IPS DF 6.9 (cell line): ENCODE data around the gene CCDC93.

Source experiments
- DNase-seq: peaks from one replicate; pipeline ENCODE4 v3.0.0-alpha.2; 2013; ENCODE audit warnings: low read depth, low spot score
- H3K27ac ChIP-seq: one replicate; pipeline ENCODE4 v1.5.1; 2013; ENCODE audit warnings: low read length, control low read depth
- H3K27me3 ChIP-seq: 2 replicates; pipeline ENCODE4 v1.6.1; 2013; ENCODE audit warnings: mild to moderate bottlenecking, low read length; ENCODE audit not compliant: control insufficient read depth, insufficient read depth
- H3K36me3 ChIP-seq: 2 replicates; pipeline ENCODE4 v1.6.1; 2013; ENCODE audit warnings: low read length; ENCODE audit not compliant: control insufficient read depth, insufficient read depth
- H3K4me1 ChIP-seq: 2 replicates; pipeline ENCODE4 v1.6.1; 2013; ENCODE audit warnings: low read length; ENCODE audit not compliant: control insufficient read depth, insufficient read depth
- H3K4me3 ChIP-seq: 2 replicates; pipeline ENCODE4 v1.5.1; 2013; ENCODE audit warnings: mild to moderate bottlenecking, low read length
- H3K9me3 ChIP-seq: 2 replicates; pipeline ENCODE4 v1.6.1; 2013; ENCODE audit warnings: low read length, inconsistent platforms; ENCODE audit not compliant: control insufficient read depth, insufficient read depth
- WGBS: extraction: QIAGEN DNeasy Blood & Tissue Kit; methylation state at CpG from one replicate; pipeline ENCODE4 v1.1.7; 2013; ENCODE audit warnings: mixed read lengths, missing lambda C conversion rate; ENCODE audit not compliant: insufficient read length, insufficient coverage; 5-methylcytosine and 5-hydroxymethylcytosine counted together

Gene CCDC93

DNA sequence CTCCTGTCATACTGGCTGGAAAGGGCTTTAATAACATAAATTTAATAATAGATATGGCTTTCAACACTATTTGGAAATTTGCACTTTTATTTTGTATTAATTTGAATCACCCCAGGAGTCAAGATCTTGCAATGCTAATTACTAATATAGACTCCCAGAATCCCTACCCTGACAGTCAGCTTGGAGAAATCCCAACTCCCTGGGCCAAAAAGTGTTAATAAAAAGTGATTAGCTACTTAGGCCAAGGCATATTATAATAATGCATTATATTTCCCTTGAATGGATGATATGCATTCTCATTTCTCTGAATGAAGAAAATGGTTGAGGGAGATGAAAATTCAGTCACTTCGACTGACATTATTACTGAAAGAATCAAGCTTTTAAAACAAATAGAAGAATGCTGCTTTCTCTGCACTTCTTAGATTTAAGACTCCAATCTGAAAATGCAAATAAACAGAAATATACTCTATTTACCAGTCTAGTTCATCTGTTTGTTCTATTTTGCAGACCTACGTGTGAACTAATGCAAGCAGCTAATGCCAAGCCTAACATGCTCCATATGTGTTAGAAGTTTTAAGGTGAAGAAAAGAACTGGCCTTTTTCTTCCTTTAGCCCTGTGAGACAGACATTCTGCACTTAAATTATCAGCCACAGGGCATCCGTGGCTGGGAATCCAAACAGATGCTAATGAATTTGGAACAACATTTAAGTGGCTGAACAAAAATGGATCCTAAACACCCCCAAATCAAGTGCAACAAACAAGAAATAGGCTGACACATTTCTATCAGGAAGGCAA, 40.5 kb upstream of the CCDC93 start:
- H3K4me1 ChIP-seq, result no peaks in the 10 kb centered on the region
- no peak overlapping the region for H3K27ac ChIP-seq
- DNase-seq, result no peak
- H3K27me3 ChIP-seq, result no peaks in the 10 kb centered on the region
- no peak overlapping the region for H3K4me3 ChIP-seq
- no CpG with 5 or more reads among the region's 3 CpGs for WGBS
- H3K9me3 ChIP-seq, result no peaks in the 10 kb centered on the region
- no peaks in the 10 kb centered on the region for H3K36me3 ChIP-seq

- WGBS, result no CpG with 5 or more reads among the region's 7 CpGs
- Histone ChIP-seq H3K36me3 (no peaks in the 10 kb centered on the region), H3K27me3 (no peaks in the 10 kb centered on the region), H3K27ac (no peak overlapping the region), H3K9me3 (no peaks in the 10 kb centered on the region), H3K4me3 (no peak overlapping the region), H3K4me1 (no peaks in the 10 kb centered on the region)
- no peak for DNase-seq
Measured at GRCh38 chr2:118053681-118054080, 39.8 kb upstream of the CCDC93 start.

DNA sequence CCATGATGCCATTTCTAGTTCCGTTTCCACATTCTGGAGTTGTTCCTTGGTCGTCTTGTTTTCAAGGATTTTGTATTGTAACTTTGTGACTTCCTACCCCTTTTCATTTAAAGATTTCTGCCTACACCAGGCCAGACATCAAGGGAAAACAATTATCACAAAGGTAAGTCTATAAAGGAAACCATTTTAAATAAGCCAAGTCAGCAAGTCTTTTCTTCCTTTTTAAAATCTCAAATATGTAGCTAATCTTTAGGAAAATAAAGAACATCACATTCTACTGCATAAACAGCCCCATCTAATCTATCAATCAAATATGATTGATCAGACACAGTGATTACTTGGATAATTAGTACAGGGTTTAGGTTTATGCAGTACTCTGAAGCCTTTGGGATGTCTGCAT, 38.6 kb upstream of the CCDC93 start:
- Histone ChIP-seq H3K27me3 (no peaks in the 10 kb centered on the region), H3K9me3 (no peaks in the 10 kb centered on the region), H3K36me3 (no peaks in the 10 kb centered on the region), H3K4me3 (no peak overlapping the region), H3K27ac (no peak overlapping the region), H3K4me1 (no peaks in the 10 kb centered on the region)
- no CpG with 5 or more reads among the region's 2 CpGs for WGBS
- DNase-seq, result no peak

DNA sequence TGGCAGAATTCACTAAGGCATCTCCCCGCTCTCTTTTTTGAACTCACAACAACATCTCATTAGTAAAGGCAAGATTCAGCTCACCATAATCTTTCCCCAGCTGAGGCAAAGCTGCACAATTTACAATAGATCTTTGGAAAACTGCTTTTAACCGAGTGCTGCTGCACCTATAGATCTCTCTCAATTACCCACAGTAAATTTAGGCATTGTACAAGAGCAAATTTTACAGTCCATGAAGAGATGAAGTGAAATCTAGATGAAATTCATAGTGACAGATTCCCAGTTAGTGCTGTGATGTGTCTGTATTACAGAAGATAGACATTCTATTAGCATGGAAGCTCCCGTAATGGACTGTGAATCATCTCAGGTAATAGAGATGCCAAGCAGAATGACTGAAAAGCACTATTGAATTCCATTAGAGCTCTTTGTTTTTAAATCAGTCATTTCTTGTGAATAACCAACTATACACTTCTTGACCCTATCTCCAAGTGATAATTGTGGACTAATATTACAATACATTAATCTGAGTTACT, 38.0 kb upstream of the CCDC93 start:
- Histone ChIP-seq H3K27ac (no peak overlapping the region), H3K27me3 (no peaks in the 10 kb centered on the region), H3K4me1 (no peaks in the 10 kb centered on the region), H3K9me3 (no peaks in the 10 kb centered on the region), H3K4me3 (no peak overlapping the region), H3K36me3 (no peaks in the 10 kb centered on the region)
- DNase-seq, result no peak
- WGBS, result no CpG with 5 or more reads among the region's 3 CpGs

- WGBS, result no CpG with 5 or more reads among the region's 2 CpGs
- Histone ChIP-seq H3K4me1 (no peaks in the 10 kb centered on the region), H3K27ac (no peak overlapping the region), H3K27me3 (no peaks in the 10 kb centered on the region), H3K36me3 (no peaks in the 10 kb centered on the region), H3K4me3 (no peak overlapping the region), H3K9me3 (no peaks in the 10 kb centered on the region)
- no peak for DNase-seq
Measured at GRCh38 chr2:118050974-118051373, 37.1 kb upstream of the CCDC93 start.

DNA sequence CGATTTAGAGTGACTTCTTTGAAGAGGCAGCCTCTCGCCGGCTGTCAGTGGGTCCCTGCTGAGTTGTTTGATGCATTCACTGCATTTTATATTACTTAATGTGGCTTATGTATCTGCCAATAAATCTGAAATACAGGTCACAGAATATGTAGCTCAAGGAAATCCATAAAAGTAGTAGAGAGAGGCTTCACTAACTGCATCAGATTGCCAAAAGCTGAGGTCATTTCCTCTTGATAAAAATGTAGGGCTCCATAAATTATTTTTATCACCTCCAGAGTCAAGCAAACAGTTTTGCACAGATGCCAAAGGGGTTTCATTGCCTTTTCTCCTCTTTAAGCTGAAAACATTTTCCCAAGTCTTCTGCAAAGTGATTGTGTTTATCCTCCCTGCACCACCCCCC, 36.5 kb upstream of the CCDC93 start:
- Histone ChIP-seq H3K36me3 (no peaks in the 10 kb centered on the region), H3K27ac (no peak overlapping the region), H3K4me1 (no peaks in the 10 kb centered on the region), H3K9me3 (no peaks in the 10 kb centered on the region), H3K27me3 (no peaks in the 10 kb centered on the region), H3K4me3 (no peak overlapping the region)
- no peak for DNase-seq
- no CpG with 5 or more reads among the region's 3 CpGs for WGBS

DNA sequence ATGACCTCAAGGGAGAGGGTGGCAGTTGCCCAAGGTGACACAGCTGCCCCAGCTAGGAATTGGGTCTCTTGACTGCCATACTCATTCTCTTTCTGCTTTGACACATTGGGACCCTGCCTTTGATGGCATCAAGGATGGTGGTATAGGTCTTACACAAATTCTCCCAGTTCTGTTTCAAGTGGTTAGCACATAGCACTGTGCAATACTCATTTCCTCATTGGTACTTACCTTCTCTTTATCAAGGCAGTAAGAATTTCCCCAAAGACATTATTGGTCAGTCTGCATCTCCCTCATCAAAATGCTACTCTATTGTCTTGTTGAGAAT, 35.9 kb upstream of the CCDC93 start:
- H3K4me3 ChIP-seq, result no peak overlapping the region
- H3K27ac ChIP-seq, result no peak overlapping the region
- H3K4me1 ChIP-seq, result no peaks in the 10 kb centered on the region
- no peaks in the 10 kb centered on the region for H3K9me3 ChIP-seq
- DNase-seq, result no peak
- H3K36me3 ChIP-seq, result no peaks in the 10 kb centered on the region
- H3K27me3 ChIP-seq, result no peaks in the 10 kb centered on the region

GRCh38 chr2:118049140-118049815, 35.4 kb upstream of the CCDC93 start:
- no peak overlapping the region for H3K27ac ChIP-seq
- H3K9me3 ChIP-seq, result no peaks in the 10 kb centered on the region
- no peaks in the 10 kb centered on the region for H3K27me3 ChIP-seq
- no peaks in the 10 kb centered on the region for H3K36me3 ChIP-seq
- DNase-seq, result no peak
- no peak overlapping the region for H3K4me3 ChIP-seq
- WGBS, result no CpG with 5 or more reads among the region's 3 CpGs
- no peaks in the 10 kb centered on the region for H3K4me1 ChIP-seq

DNA sequence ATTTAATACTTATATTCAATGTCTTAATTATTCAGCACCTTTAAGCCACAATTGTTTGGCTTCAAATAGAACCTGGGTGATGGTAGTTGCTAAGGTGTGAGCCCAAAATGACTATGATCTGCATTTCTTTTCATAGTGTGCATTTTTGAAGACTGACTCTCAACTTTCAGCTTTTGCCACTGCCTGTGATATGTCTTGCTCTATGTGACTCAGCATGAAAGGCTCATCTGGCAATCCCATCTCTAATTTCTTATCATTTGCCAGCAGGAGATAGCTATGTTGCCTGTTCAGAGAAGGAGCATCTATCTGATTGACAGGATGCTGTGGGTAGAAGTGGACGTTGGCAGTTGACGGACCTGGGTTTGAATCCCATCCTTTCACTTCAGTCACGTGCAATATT, 34.5 kb upstream of the CCDC93 start:
- Histone ChIP-seq H3K9me3 (no peaks in the 10 kb centered on the region), H3K4me3 (no peak overlapping the region), H3K4me1 (no peaks in the 10 kb centered on the region), H3K27me3 (no peaks in the 10 kb centered on the region), H3K27ac (no peak overlapping the region), H3K36me3 (no peaks in the 10 kb centered on the region)
- WGBS, result no CpG with 5 or more reads among the region's 3 CpGs
- no peak for DNase-seq

DNA sequence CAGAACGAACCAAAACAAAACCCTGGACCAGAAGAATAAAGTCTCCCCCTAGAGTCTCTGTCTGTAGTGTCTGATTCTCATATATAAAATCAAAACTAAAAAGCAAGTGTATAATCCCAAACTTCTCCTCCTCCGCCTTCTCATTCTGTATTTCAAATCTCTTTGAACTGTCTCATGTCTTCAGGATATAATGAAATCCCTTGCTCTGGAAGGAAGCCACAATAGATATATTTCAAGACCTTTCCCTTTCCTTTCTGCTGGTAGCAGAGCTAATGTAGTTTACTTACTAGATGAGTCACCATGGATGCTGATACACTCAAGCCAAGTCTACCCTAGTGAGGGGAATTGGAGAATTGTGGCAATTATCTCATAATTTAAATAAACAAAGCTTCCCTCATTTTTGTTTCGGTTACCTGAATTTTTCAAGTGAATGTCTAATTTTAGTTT, 33.5 kb upstream of the CCDC93 start:
- DNase-seq, result no peak
- Histone ChIP-seq H3K4me3 (no peak overlapping the region), H3K27ac (no peak overlapping the region), H3K36me3 (no peaks in the 10 kb centered on the region), H3K27me3 (no peaks in the 10 kb centered on the region), H3K9me3 (no peaks in the 10 kb centered on the region), H3K4me1 (no peaks in the 10 kb centered on the region)
- WGBS, result no CpG with 5 or more reads among the region's 3 CpGs
